Measurements from ENCODE around the gene ACP1. TPM values are rescaled to one million over a fixed set of nuclear protein-coding genes. Genes with fewer than 3 reads are reported as not detected.

The ACP1 gene
- total and polyA plus RNA-seq, 2 experiments from 2014 or later, result 189 to 281 TPM

GRCh38 chr2:273333-273732, 8.6 kb downstream of the ACP1 start (continued):
- no peak for TF ChIP-seq ZNF462 (CRISPR knock-in tag; IDR thresholded peaks at IDR 0.05)

GRCh38 chr2:274503-274902, 9.8 kb downstream of the ACP1 start:
- Histone ChIP-seq H3K79me2 (replicated peaks; ENCODE audit: insufficient read depth) (peaks cover 88% of the 10 kb centered on the region), H3K27me3 (ENCODE audit: insufficient read depth) (no peaks in the 10 kb centered on the region), H3K4me3 (no peak overlapping the region), H3K4me1 (ENCODE audit: insufficient read depth) (no peaks in the 10 kb centered on the region; the same call in 1 of the 2 replicates), H2AFZ (no peak overlapping the region), H3F3A (replicated peaks; ENCODE audit: low read depth) (no peaks in the 10 kb centered on the region), H3K9me2 (ENCODE audit: insufficient read depth) (no peaks in the 10 kb centered on the region), H3K36me3 (ENCODE audit: insufficient read depth) (peaks cover 31% of the 10 kb centered on the region), H3K4me2 (no peak overlapping the region), H3K27ac (ENCODE audit: low read depth) (no peak overlapping the region), H4K20me1 (replicated peaks; ENCODE audit: insufficient read depth) (peaks cover 69% of the 10 kb centered on the region)
- DNase-seq (ENCODE audit: low spot score) (peak; percentile 26), ATAC-seq (peak; percentile 66; the same call in 2 of the 3 replicates)
- H3K27ac Mint-ChIP-seq, result no peak overlapping the region
- no peak overlapping the region for H3K4me3 Mint-ChIP-seq
- no peaks in the 10 kb centered on the region for H3K27me3 Mint-ChIP-seq (ENCODE audit: insufficient read depth, low read depth, poor library complexity)
- no peak for TF ChIP-seq ETS1 (IDR thresholded peaks at IDR 0.05)
- peak; percentile 48 to 57 for TF ChIP-seq CTCF (conservative IDR thresholded peaks at IDR 0.05; ENCODE audit: low read depth in 2 of 2)
- peaks cover 45% of the 10 kb centered on the region for H3K36me3 Mint-ChIP-seq (ENCODE audit: low read depth)
- no peaks in the 10 kb centered on the region for H3K9me3 Mint-ChIP-seq
- H3K4me1 Mint-ChIP-seq, result peaks cover 11% of the 10 kb centered on the region; the same call in 2 of the 3 replicates

Measured in GM23338 (cell line).